Fibroblast of lung (primary cell): ENCODE results near the gene TBX21. TPM values are rescaled to one million over a fixed set of nuclear protein-coding genes. Genes with fewer than 3 reads are reported as not detected.

ENCODE experiments used
- DNase-seq, 2 donors: peaks; one replicate each; pipeline versions ENCODE4 v3.0.0 to v3.0.0-alpha.2; 2010; ENCODE audit warnings: low read depth in 2 of 2
- H2AFZ ChIP-seq: 2 replicates; pipeline ENCODE4 v1.5.1; 2012; ENCODE audit warnings: low read length, control low read depth, inconsistent platforms
- H3K27ac ChIP-seq: 2 replicates; pipeline ENCODE4 v1.5.1; 2011; ENCODE audit warnings: low read length, control low read depth; ENCODE audit not compliant: insufficient read depth
- H3K27me3 ChIP-seq: 2 replicates; pipeline ENCODE4 v1.5.1; 2011; ENCODE audit warnings: mild to moderate bottlenecking, low read length; ENCODE audit not compliant: control insufficient read depth, insufficient read depth
- H3K36me3 ChIP-seq: 2 replicates; pipeline ENCODE4 v1.5.1; 2011; ENCODE audit warnings: low read length; ENCODE audit not compliant: control insufficient read depth, insufficient read depth
- H3K4me1 ChIP-seq: 2 replicates; pipeline ENCODE4 v1.5.1; 2011; ENCODE audit warnings: low read length; ENCODE audit not compliant: control insufficient read depth, insufficient read depth; ENCODE audit errors: extremely low read depth
- H3K4me2 ChIP-seq: 2 replicates; pipeline ENCODE4 v1.5.1; 2011; ENCODE audit warnings: low read length, control low read depth; ENCODE audit not compliant: insufficient read depth; ENCODE audit errors: extremely low read depth
- H3K4me3 ChIP-seq, 4 experiments: fragments of 200-600 bp in 1 of 4; sonication (generic) in 1 of 4; replicated peaks in 1 of 4; 2 replicates each; pipeline ENCODE4 v1.5.1; 2011 to 2016; ENCODE audit warnings: low read length in 4 of 4, low read depth in 3 of 4, mild to moderate bottlenecking in 3 of 4, control low read depth in 2 of 4, inconsistent platforms in 1 of 4, mixed read lengths in 1 of 4; ENCODE audit not compliant: insufficient read depth in 1 of 4; ENCODE audit errors: control extremely low read depth in 1 of 4
- H3K79me2 ChIP-seq: 2 replicates; pipeline ENCODE4 v1.5.1; 2012; ENCODE audit warnings: mild to moderate bottlenecking, low read length, inconsistent platforms; ENCODE audit not compliant: control insufficient read depth, insufficient read depth
- H3K9ac ChIP-seq: 2 replicates; pipeline ENCODE4 v1.5.1; 2011; ENCODE audit warnings: mild to moderate bottlenecking, low read length, control low read depth; ENCODE audit not compliant: insufficient read depth
- H3K9me3 ChIP-seq: 2 replicates; pipeline ENCODE4 v1.5.1; 2012; ENCODE audit warnings: low read depth, low read length; ENCODE audit not compliant: control insufficient read depth, insufficient read depth
- H4K20me1 ChIP-seq: 2 replicates; pipeline ENCODE4 v1.5.1; 2011; ENCODE audit warnings: low read length; ENCODE audit not compliant: control insufficient read depth, insufficient read depth; ENCODE audit errors: extremely low read depth
- EZH2 ChIP-seq: IDR thresholded peaks from 2 replicates; pipeline ENCODE4 v1.5.1; 2012; ENCODE audit warnings: low read length, control low read depth, mild to moderate bottlenecking; ENCODE audit errors: missing control alignments
- polyA plus RNA-seq, 2 donors: library from polyadenylated mRNA; depleted of rRNA in 1 of 2; stranded (reverse) in 1 of 2; unstranded in 1 of 2; fragments of >200 nt; gene quantifications; 2 replicates each; pipeline ENCODE4 v1.2.1, GENCODE V29; 2011 to 2012; ENCODE audit warnings: missing spikeins in 1 of 2
- total RNA-seq: library from RNA; depleted of rRNA; stranded (reverse); fragments of >200 nt; gene quantifications from 2 replicates; pipeline ENCODE4 v1.2.1, GENCODE V29; 2014
- TF ChIP-seq, protein P1 (sequence below), 2 donors: IDR thresholded peaks in 1 of 2; conservative IDR thresholded peaks in 1 of 2; 1 replicate in 1 of 2; 2 replicates in 1 of 2; pipeline ENCODE4 v1.5.1; 2011 to 2012; ENCODE audit warnings: low read length in 2 of 2, control low read depth in 1 of 2, inconsistent platforms in 1 of 2, low read depth in 1 of 2, mild to moderate bottlenecking in 1 of 2

The TBX21 gene
- total and polyA plus RNA-seq, 2 donors (not counting 1 experiment from before 2014, with no cell fraction given): not detected

GRCh38 chr17:47704116-47704515 is 28.9 kb upstream of the TBX21 start:
- Histone ChIP-seq H3K4me3 (no peak overlapping the region), H3K79me2 (no peaks in the 10 kb centered on the region), H3K27ac (no peak overlapping the region), H3K4me2 (no peak overlapping the region), H4K20me1 (no peaks in the 10 kb centered on the region), H3K27me3 (no peaks in the 10 kb centered on the region), H3K36me3 (peaks cover 3% of the 10 kb centered on the region), H3K9me3 (no peaks in the 10 kb centered on the region), H3K4me1 (peaks cover 2% of the 10 kb centered on the region), H3K9ac (no peak overlapping the region), H2AFZ (no peak overlapping the region)
- TF ChIP-seq EZH2: no peak
- TF ChIP-seq, protein P1, sequence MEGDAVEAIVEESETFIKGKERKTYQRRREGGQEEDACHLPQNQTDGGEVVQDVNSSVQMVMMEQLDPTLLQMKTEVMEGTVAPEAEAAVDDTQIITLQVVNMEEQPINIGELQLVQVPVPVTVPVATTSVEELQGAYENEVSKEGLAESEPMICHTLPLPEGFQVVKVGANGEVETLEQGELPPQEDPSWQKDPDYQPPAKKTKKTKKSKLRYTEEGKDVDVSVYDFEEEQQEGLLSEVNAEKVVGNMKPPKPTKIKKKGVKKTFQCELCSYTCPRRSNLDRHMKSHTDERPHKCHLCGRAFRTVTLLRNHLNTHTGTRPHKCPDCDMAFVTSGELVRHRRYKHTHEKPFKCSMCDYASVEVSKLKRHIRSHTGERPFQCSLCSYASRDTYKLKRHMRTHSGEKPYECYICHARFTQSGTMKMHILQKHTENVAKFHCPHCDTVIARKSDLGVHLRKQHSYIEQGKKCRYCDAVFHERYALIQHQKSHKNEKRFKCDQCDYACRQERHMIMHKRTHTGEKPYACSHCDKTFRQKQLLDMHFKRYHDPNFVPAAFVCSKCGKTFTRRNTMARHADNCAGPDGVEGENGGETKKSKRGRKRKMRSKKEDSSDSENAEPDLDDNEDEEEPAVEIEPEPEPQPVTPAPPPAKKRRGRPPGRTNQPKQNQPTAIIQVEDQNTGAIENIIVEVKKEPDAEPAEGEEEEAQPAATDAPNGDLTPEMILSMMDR (conservative IDR thresholded peaks at IDR 0.05 in 1 of 2, IDR thresholded peaks at IDR 0.05 in 1 of 2; ENCODE audit: low read depth in 1 of 2, low read length in 2 of 2): no peak
- DNase-seq: no peak

DNA sequence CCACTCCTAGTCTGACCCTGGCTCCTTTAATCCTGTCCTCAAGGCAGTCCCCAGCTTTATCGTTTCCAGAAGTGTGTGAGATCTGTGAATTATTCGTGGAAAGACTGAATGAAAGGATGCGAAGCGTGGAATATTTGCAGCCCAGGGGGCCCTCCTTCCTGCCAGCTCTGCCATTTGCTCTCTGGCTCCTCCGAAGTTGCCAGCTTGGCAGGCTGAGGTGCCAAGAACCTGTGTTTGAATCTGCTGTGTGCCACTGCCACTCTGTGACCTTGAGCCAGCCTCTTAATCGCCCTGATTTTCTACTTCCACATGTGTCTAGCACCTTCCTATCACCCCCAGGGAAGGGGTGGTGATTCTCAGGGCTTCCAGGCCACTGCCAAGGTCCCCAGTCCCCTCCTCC is 28.3 kb upstream of the TBX21 start:
- Histone ChIP-seq H3K9me3 (no peaks in the 10 kb centered on the region), H3K79me2 (no peaks in the 10 kb centered on the region), H3K27me3 (no peaks in the 10 kb centered on the region), H2AFZ (no peak overlapping the region), H3K36me3 (no peaks in the 10 kb centered on the region), H3K4me2 (no peak overlapping the region), H3K9ac (no peak overlapping the region), H3K4me3 (no peak overlapping the region), H3K27ac (no peak overlapping the region), H3K4me1 (peaks cover 3% of the 10 kb centered on the region), H4K20me1 (no peaks in the 10 kb centered on the region)
- no peak for DNase-seq
- TF ChIP-seq, protein P1 (conservative IDR thresholded peaks at IDR 0.05 in 1 of 2, IDR thresholded peaks at IDR 0.05 in 1 of 2; ENCODE audit: low read depth in 1 of 2, low read length in 2 of 2): no peak
- no peak for TF ChIP-seq EZH2

DNA sequence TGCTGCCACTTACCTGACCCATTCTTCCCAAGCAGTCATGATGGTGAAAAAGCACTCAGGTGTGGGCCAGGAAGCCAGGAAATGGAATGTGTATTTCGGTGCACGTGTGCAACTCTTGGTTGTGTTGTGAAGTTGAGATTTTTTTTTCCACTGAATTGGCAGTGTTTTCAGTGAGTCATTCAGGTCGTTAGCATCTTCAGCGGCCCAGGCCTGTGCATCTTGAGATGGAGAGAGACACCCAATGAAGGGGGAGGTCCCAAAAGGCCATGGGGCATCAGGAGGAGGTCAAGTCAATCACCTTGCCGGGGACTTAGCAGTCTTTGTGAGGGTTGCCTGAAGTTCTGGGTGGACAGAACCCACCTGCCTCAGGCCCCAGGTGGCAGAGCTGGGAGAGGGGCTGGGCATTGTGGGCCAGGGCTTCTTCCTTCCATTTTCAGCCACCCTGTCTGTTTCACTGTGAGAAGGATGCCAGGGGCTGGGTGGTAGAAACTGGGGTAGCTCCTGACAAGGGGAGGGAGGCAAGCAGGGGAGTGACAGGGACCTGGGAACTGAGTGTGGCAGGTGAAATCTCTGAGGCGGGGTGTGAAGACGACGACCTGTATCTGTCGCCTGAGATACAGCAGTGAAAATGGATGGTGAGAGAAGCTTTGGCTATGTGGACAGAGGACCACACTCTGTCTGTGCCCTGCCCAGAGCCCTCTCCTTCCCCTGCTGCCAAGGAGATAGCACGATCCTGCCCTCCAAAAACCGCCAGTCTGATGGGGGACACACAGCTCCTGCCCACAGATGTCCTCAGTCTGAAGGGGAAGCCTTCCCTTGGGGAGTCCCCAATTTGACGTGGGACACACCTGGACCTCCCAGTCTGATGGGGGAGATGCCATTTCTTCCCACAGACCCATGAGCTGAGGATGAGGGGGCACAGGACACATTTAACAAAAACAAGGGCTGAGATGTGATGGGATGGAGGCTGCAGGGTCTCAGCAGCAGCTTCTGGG is 27.2 kb upstream of the TBX21 start:
- no peak for DNase-seq
- Histone ChIP-seq H3K27ac (no peak overlapping the region), H3K4me3 (no peak overlapping the region), H3K9ac (no peak overlapping the region), H3K4me1 (peaks cover 3% of the 10 kb centered on the region), H3K36me3 (no peaks in the 10 kb centered on the region), H2AFZ (no peak overlapping the region), H3K4me2 (no peak overlapping the region), H3K79me2 (no peaks in the 10 kb centered on the region), H4K20me1 (no peaks in the 10 kb centered on the region), H3K9me3 (no peaks in the 10 kb centered on the region), H3K27me3 (no peaks in the 10 kb centered on the region)
- TF ChIP-seq, protein P1 (conservative IDR thresholded peaks at IDR 0.05 in 1 of 2, IDR thresholded peaks at IDR 0.05 in 1 of 2; ENCODE audit: low read depth in 1 of 2, low read length in 2 of 2): no peak
- no peak for TF ChIP-seq EZH2
